Neuronal stem cell (in vitro differentiated cells): Measurements from ENCODE around the gene PPP2R5C.

ENCODE experiments used
- DNase-seq: peaks from one replicate; pipeline ENCODE4 v3.0.0-alpha.2; 2013; ENCODE audit warnings: low spot score
- H2AFZ ChIP-seq: one replicate; pipeline ENCODE4 v1.6.1; 2013; ENCODE audit warnings: mild to moderate bottlenecking, low read length, inconsistent platforms
- H2AK5ac ChIP-seq: 2 replicates; pipeline ENCODE4 v1.6.1; 2013; ENCODE audit warnings: low read depth, mild to moderate bottlenecking, inconsistent platforms, low read length, moderate library complexity, mixed read lengths
- H2BK120ac ChIP-seq: 2 replicates; pipeline ENCODE4 v1.6.1; 2013; ENCODE audit warnings: low read depth, mild to moderate bottlenecking, inconsistent platforms, low read length, moderate library complexity, mixed read lengths
- H2BK12ac ChIP-seq: one replicate; pipeline ENCODE4 v1.6.1; 2013; ENCODE audit warnings: low read length, inconsistent platforms
- H2BK15ac ChIP-seq: 2 replicates; pipeline ENCODE4 v1.6.1; 2013; ENCODE audit warnings: mild to moderate bottlenecking, low read length, inconsistent platforms, mixed read lengths
- H2BK5ac ChIP-seq: one replicate; pipeline ENCODE4 v1.6.1; 2013; ENCODE audit warnings: inconsistent platforms, mild to moderate bottlenecking, low read length, moderate library complexity
- H3K14ac ChIP-seq: one replicate; pipeline ENCODE4 v1.6.1; 2013; ENCODE audit warnings: low read length, inconsistent platforms
- H3K18ac ChIP-seq: 2 replicates; pipeline ENCODE4 v1.6.1; 2013; ENCODE audit warnings: low read length, inconsistent platforms
- H3K23ac ChIP-seq: 2 replicates; pipeline ENCODE4 v1.6.1; 2013; ENCODE audit warnings: low read depth, mild to moderate bottlenecking, mixed read lengths, low read length, inconsistent platforms; ENCODE audit not compliant: poor library complexity
- H3K27ac ChIP-seq: replicated peaks from 3 replicates; pipeline ENCODE4 v1.5.1; 2013; ENCODE audit warnings: low read length, inconsistent platforms
- H3K27me3 ChIP-seq, 3 experiments: 2 replicates each; pipeline ENCODE4 v1.6.1; 2013; ENCODE audit warnings: low read length in 3 of 3, mild to moderate bottlenecking in 2 of 3, inconsistent platforms in 1 of 3, low read depth in 1 of 3, mixed read lengths in 1 of 3, moderate library complexity in 1 of 3; ENCODE audit not compliant: control insufficient read depth in 3 of 3, insufficient read depth in 3 of 3
- H3K36me3 ChIP-seq, 2 donors: replicated peaks in 1 of 2; 2 replicates each; pipeline ENCODE4 v1.6.1; 2013; ENCODE audit warnings: low read length in 2 of 2; ENCODE audit not compliant: control insufficient read depth in 2 of 2, insufficient read depth in 2 of 2
- H3K4ac ChIP-seq: 2 replicates; pipeline ENCODE4 v1.6.1; 2013; ENCODE audit warnings: inconsistent platforms, mild to moderate bottlenecking, low read length, moderate library complexity
- H3K4me1 ChIP-seq, 2 donors: 1 replicate in 1 of 2; 2 replicates in 1 of 2; pipeline ENCODE4 v1.6.1; 2013; ENCODE audit warnings: low read length in 2 of 2, low read depth in 1 of 2; ENCODE audit not compliant: control insufficient read depth in 2 of 2, insufficient read depth in 1 of 2
- H3K4me2 ChIP-seq: one replicate; pipeline ENCODE4 v1.6.1; 2013; ENCODE audit warnings: mild to moderate bottlenecking, low read length, inconsistent platforms; ENCODE audit not compliant: insufficient read depth, poor library complexity, severe bottlenecking
- H3K4me3 ChIP-seq, 2 donors: 2 replicates each; pipeline ENCODE4 v1.5.1; 2013; ENCODE audit warnings: low read length in 2 of 2, mild to moderate bottlenecking in 2 of 2, inconsistent platforms in 1 of 2, moderate library complexity in 1 of 2
- H3K79me1 ChIP-seq: one replicate; pipeline ENCODE4 v1.6.1; 2013; ENCODE audit warnings: low read depth, mild to moderate bottlenecking, inconsistent platforms, low read length, moderate library complexity
- H3K9ac ChIP-seq: one replicate; pipeline ENCODE4 v1.6.1; 2013; ENCODE audit warnings: mild to moderate bottlenecking, low read depth, low read length, inconsistent platforms; ENCODE audit not compliant: poor library complexity
- H3K9me3 ChIP-seq, 2 donors: replicated peaks in 1 of 2; 2 replicates each; pipeline versions ENCODE3 to v1.6.1; 2013; ENCODE audit warnings: low read length in 2 of 2, mild to moderate bottlenecking in 2 of 2, inconsistent platforms in 1 of 2, low read depth in 1 of 2, mixed read lengths in 1 of 2, moderate library complexity in 1 of 2; ENCODE audit not compliant: control insufficient read depth in 2 of 2, insufficient read depth in 1 of 2
- H4K8ac ChIP-seq: one replicate; pipeline ENCODE4 v1.6.1; 2013; ENCODE audit warnings: low read depth, mild to moderate bottlenecking, inconsistent platforms, low read length, moderate library complexity
- H4K91ac ChIP-seq: one replicate; pipeline ENCODE4 v1.6.1; 2013; ENCODE audit warnings: low read length, low read depth, mild to moderate bottlenecking, inconsistent platforms; ENCODE audit not compliant: poor library complexity
- WGBS, 2 donors: extraction: QIAGEN DNeasy Blood & Tissue Kit; methylation state at CpG; one replicate each; pipeline ENCODE4 v1.1.7; 2013; ENCODE audit warnings: missing lambda C conversion rate in 2 of 2, mixed read lengths in 1 of 2; ENCODE audit not compliant: insufficient read length in 2 of 2, insufficient replicate concordance in 1 of 2; ENCODE audit errors: extremely low coverage in 2 of 2; 5-methylcytosine and 5-hydroxymethylcytosine counted together

PPP2R5C gene

GRCh38 chr14:101820283-101820798, 58.8 kb downstream of the PPP2R5C start:
- no peak overlapping the region for H3K14ac ChIP-seq
- no peak for DNase-seq
- no peak overlapping the region for H2BK120ac ChIP-seq
- H2AK5ac ChIP-seq: no peak overlapping the region
- H3K23ac ChIP-seq: no peak overlapping the region
- H3K27ac ChIP-seq: no peak overlapping the region
- no CpG with 5 or more reads among the region's 10 CpGs for whole genome bisulfite sequencing, 2 donors
- H2BK15ac ChIP-seq: no peak overlapping the region
- H3K36me3 ChIP-seq: peaks cover 15 to 52% of the 10 kb centered on the region in 2 donors
- no peak overlapping the region for H2AFZ ChIP-seq
- H3K79me1 ChIP-seq: peaks cover 4% of the 10 kb centered on the region
- peaks cover 1 to 2% of the 10 kb centered on the region in 2 donors for H3K9me3 ChIP-seq
- H3K4ac ChIP-seq: no peak overlapping the region
- no peak overlapping the region for H3K4me3 ChIP-seq
- H3K9ac ChIP-seq: no peak overlapping the region
- H4K8ac ChIP-seq: no peak overlapping the region
- H3K4me2 ChIP-seq: no peak overlapping the region
- no peak overlapping the region for H2BK12ac ChIP-seq
- H3K4me1 ChIP-seq: no peaks in the 10 kb centered on the region
- H4K91ac ChIP-seq: no peak overlapping the region
- H2BK5ac ChIP-seq: no peak overlapping the region
- no peak overlapping the region for H3K18ac ChIP-seq
- H3K27me3 ChIP-seq: no peaks in the 10 kb centered on the region

GRCh38 chr14:101821528-101821927, 60.0 kb downstream of the PPP2R5C start:
- no peak overlapping the region for H3K4me2 ChIP-seq

GRCh38 chr14:101823066-101823465, 61.6 kb downstream of the PPP2R5C start:
- H3K23ac ChIP-seq: no peak overlapping the region
- peaks cover 3% of the 10 kb centered on the region for H3K79me1 ChIP-seq
- no peak overlapping the region for H3K18ac ChIP-seq
- no peak overlapping the region for H2BK120ac ChIP-seq
- no peak for DNase-seq
- no peak overlapping the region for H3K9ac ChIP-seq
- H2BK5ac ChIP-seq: no peak overlapping the region
- WGBS, 2 donors: no CpG with 5 or more reads among the region's 9 CpGs
- H4K8ac ChIP-seq: no peak overlapping the region
- H3K4me3 ChIP-seq: no peak overlapping the region
- no peak overlapping the region for H2AK5ac ChIP-seq
- no peaks in the 10 kb centered on the region for H3K27me3 ChIP-seq
- H3K9me3 ChIP-seq: peaks cover 6 to 16% of the 10 kb centered on the region in 2 donors
- H3K4ac ChIP-seq: no peak overlapping the region
- H2BK15ac ChIP-seq: no peak overlapping the region
- no peak overlapping the region for H3K27ac ChIP-seq
- H4K91ac ChIP-seq: no peak overlapping the region
- peaks cover 15 to 55% of the 10 kb centered on the region in 2 donors for H3K36me3 ChIP-seq
- no peaks in the 10 kb centered on the region for H3K4me1 ChIP-seq
- H2AFZ ChIP-seq: no peak overlapping the region
- H3K14ac ChIP-seq: no peak overlapping the region
- H3K4me2 ChIP-seq: no peak overlapping the region
- no peak overlapping the region for H2BK12ac ChIP-seq

More at GRCh38 chr14:101821528-101821927, 60.0 kb downstream of the PPP2R5C start:
- Histone ChIP-seq H3K4me1 (no peaks in the 10 kb centered on the region), H2AFZ (no peak overlapping the region), H4K91ac (no peak overlapping the region), H3K23ac (no peak overlapping the region), H3K27me3 (no peaks in the 10 kb centered on the region), H2AK5ac (no peak overlapping the region), H3K9me3 (peaks cover 6 to 14% of the 10 kb centered on the region in 2 donors), H3K36me3 (peaks cover 15 to 57% of the 10 kb centered on the region in 2 donors), H2BK120ac (no peak overlapping the region), H3K14ac (no peak overlapping the region), H3K18ac (no peak overlapping the region), H3K4me3 (no peak overlapping the region), H3K9ac (no peak overlapping the region), H3K4ac (no peak overlapping the region), H2BK5ac (no peak overlapping the region), H4K8ac (no peak overlapping the region), H3K79me1 (peaks cover 4% of the 10 kb centered on the region), H2BK15ac (no peak overlapping the region), H2BK12ac (no peak overlapping the region), H3K27ac (no peak overlapping the region)
- no peak for DNase-seq
- WGBS, 2 donors: no CpG with 5 or more reads among the region's 11 CpGs

DNA sequence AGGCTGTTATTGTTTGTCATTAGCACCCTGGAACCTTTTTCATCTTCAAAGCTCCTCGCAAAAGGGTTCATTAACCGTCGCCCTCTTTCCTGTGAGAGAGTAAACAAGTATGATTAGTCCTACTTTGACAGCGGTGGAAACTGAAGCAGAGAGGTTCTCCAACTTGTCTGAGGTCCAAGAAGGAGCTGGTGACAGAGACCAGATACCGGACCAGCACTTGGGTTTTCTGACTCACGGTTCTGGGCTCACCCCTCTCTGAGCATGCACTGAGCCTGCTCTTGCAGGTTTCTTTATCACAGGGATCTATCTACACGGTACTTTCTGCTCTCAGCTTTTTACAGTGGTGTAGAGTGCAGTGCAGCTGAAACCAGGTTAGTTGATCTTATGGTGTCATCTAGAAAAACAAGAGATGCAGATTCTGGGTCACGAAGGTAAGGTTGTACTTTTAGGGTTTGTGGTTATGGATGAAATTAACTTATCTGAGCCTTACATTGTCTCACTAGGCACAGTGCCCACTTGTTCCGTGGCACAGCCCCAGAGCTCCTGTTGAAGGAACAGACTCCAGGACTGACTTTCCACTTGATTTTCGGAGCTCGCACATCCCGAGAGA, 62.1 kb downstream of the PPP2R5C start:
- Histone ChIP-seq H3K9me3 (peaks cover 6 to 16% of the 10 kb centered on the region in 2 donors), H3K27me3 (no peaks in the 10 kb centered on the region), H3K4ac (no peak overlapping the region), H3K4me1 (no peaks in the 10 kb centered on the region), H3K4me2 (no peak overlapping the region), H2BK12ac (no peak overlapping the region), H3K14ac (no peak overlapping the region), H3K27ac (no peak overlapping the region), H4K8ac (no peak overlapping the region), H2AFZ (no peak overlapping the region), H2AK5ac (no peak overlapping the region), H2BK120ac (no peak overlapping the region), H4K91ac (no peak overlapping the region), H3K4me3 (no peak overlapping the region), H3K79me1 (peaks cover 3% of the 10 kb centered on the region), H2BK5ac (no peak overlapping the region), H3K18ac (no peak overlapping the region), H3K9ac (no peak overlapping the region), H3K36me3 (peaks cover 15 to 56% of the 10 kb centered on the region in 2 donors), H2BK15ac (no peak overlapping the region), H3K23ac (no peak overlapping the region)
- no CpG with 5 or more reads among the region's 12 CpGs for WGBS, 2 donors
- no peak for DNase-seq
